Measurements from ENCODE around the gene OOSP4A.

OOSP4A gene

GRCh38 chr11:59960502-59961381 lies 3.1 kb upstream of the OOSP4A start:
- H3K4me3 ChIP-seq (replicated peaks; ENCODE audit: insufficient read depth, low read length): no peak overlapping the region
- no peaks in the 10 kb centered on the region for H3K27me3 ChIP-seq (ENCODE audit: insufficient read depth, poor library complexity, severe bottlenecking)
- no peak for TF ChIP-seq CTCF (IDR thresholded peaks at IDR 0.05; ENCODE audit: insufficient read depth, low read length)
- TF ChIP-seq SPI1 (IDR thresholded peaks at IDR 0.05; ENCODE audit: borderline replicate concordance, low read depth): no peak
- no peak for TF ChIP-seq REST (IDR thresholded peaks at IDR 0.05; ENCODE audit: insufficient replicate concordance, low read depth)
- no peak for TF ChIP-seq POLR2AphosphoS5 (IDR thresholded peaks at IDR 0.05; ENCODE audit: low read depth)
- TF ChIP-seq GABPA (IDR thresholded peaks at IDR 0.05; ENCODE audit: low read depth): no peak
- DNase-seq (ENCODE audit: low read depth in 1 of 2, low spot score in 1 of 2): no peak
- no peak overlapping the region for H3K27ac ChIP-seq (replicated peaks)

DNA sequence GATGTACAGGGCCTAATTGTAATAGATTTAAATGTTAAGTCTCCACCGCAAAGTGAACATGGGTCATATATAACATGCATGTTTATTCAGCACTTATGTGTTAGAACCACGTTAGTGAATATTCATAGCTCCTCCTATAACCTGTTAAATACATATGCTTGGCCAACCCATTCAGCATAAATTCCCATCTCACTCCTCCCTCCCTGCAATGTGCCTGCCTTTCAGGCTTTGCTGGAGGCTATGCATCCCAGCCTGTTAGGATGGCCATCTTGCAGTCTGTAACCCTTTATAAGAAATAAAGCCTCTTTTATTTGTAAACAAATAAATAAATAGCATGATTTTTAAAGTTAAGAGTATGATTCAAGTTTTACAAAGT lies 1.7 kb upstream of the OOSP4A start:
- no peak for DNase-seq (ENCODE audit: low read depth in 1 of 2, low spot score in 1 of 2)
- Histone ChIP-seq H3K27me3 (ENCODE audit: insufficient read depth, poor library complexity, severe bottlenecking) (no peaks in the 10 kb centered on the region), H3K27ac (replicated peaks) (no peak overlapping the region), H3K4me3 (replicated peaks; ENCODE audit: insufficient read depth, low read length) (no peak overlapping the region)
- TF ChIP-seq REST (IDR thresholded peaks at IDR 0.05; ENCODE audit: insufficient replicate concordance, low read depth) (no peak), SPI1 (IDR thresholded peaks at IDR 0.05; ENCODE audit: borderline replicate concordance, low read depth) (no peak), POLR2AphosphoS5 (IDR thresholded peaks at IDR 0.05; ENCODE audit: low read depth) (no peak), CTCF (IDR thresholded peaks at IDR 0.05; ENCODE audit: insufficient read depth, low read length) (no peak), GABPA (IDR thresholded peaks at IDR 0.05; ENCODE audit: low read depth) (no peak)

- H3K4me3 ChIP-seq (replicated peaks; ENCODE audit: insufficient read depth, low read length): no peak overlapping the region
- H3K27me3 ChIP-seq (ENCODE audit: insufficient read depth, poor library complexity, severe bottlenecking): no peaks in the 10 kb centered on the region
- no peak overlapping the region for H3K27ac ChIP-seq (replicated peaks)
- no peak for DNase-seq (ENCODE audit: low read depth in 1 of 2, low spot score in 1 of 2)
- no peak for TF ChIP-seq REST (IDR thresholded peaks at IDR 0.05; ENCODE audit: insufficient replicate concordance, low read depth)
- TF ChIP-seq SPI1 (IDR thresholded peaks at IDR 0.05; ENCODE audit: borderline replicate concordance, low read depth): no peak
- TF ChIP-seq CTCF (IDR thresholded peaks at IDR 0.05; ENCODE audit: insufficient read depth, low read length): no peak
- no peak for TF ChIP-seq POLR2AphosphoS5 (IDR thresholded peaks at IDR 0.05; ENCODE audit: low read depth)
- TF ChIP-seq GABPA (IDR thresholded peaks at IDR 0.05; ENCODE audit: low read depth): no peak
Measured at GRCh38 chr11:59965424-59965823, 1.6 kb downstream of the OOSP4A start.

All from HL-60 (cell line).